ENCODE data around the gene EPS8L2.

The EPS8L2 gene

GRCh38 chr11:746289-747157 lies 40.5 kb downstream of the EPS8L2 start:
- no peaks in the 10 kb centered on the region for H3K36me3 ChIP-seq (ENCODE audit: insufficient read depth, low read length)
- no peak overlapping the region for H3K27ac ChIP-seq
- no peak for TF ChIP-seq FOXP2 (optimal IDR thresholded peaks at IDR 0.05; ENCODE audit: control extremely low read depth, extremely low read length, insufficient read depth)
- TF ChIP-seq POLR2AphosphoS5 (IDR thresholded peaks at IDR 0.05; ENCODE audit: borderline replicate concordance, low read depth, low read length): no peak
- TF ChIP-seq EZH2 (IDR thresholded peaks at IDR 0.05): no peak
- no peak for DNase-seq (ENCODE audit: low read depth, low spot score)
- H3K9ac ChIP-seq (ENCODE audit: insufficient read length): peak overlapping the region; percentile 75
- peak overlapping the region; percentile 95 for H3K4me3 ChIP-seq
- no peaks in the 10 kb centered on the region for H3K9me3 ChIP-seq (ENCODE audit: low read depth, low read length)

DNA sequence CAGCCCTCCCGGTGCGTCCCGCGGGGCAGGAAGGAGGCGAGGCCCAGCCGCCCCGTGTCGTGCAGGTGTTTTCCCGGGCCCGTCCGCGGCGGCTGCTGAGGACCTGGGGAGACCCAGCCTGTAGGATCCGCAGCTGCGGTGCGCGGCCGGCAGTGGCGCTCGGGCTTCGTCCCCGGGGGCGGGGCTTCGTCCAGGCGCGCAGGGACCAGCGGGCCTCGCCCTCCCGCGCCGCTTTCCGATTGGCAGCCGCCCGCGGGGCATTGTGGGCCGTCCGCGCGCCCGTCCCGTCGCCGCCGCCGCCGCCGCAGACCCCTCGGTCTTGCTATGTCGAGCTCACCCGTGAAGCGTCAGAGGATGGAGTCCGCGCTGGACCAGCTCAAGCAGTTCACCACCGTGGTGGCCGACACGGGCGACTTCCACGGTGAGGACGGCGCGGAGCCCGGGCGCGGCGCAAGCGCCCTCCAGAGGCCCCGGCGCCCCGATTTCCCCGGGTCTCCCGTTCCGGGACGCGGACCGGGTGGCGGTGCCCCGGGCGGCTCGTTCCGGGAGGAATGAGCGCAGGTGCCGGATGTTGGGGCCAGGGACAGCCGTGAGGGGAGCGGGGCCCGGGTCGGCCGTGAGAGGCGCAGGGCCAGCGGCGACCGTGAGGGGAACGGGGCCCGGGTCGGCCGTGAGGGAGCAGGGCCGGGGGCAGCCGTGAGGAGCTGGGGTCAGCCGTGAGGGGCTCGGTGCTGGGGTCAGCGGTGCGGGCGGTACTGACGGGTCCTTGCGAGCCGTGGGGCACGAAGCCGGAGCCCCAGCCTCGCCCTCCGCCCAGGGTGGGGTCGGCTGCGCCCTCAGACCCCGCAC lies 41.4 kb downstream of the EPS8L2 start, which contains the start of gene TALDO1:
Gene TALDO1 (plus strand): TSS at position 307 of the 849 bp plus-strand sequence. CDS start 18 bp downstream, at position 325.
- Histone ChIP-seq H3K9ac (ENCODE audit: insufficient read length) (peak within 1 kb of the TSS; percentile 75), H3K9me3 (ENCODE audit: low read depth, low read length) (no peaks in the 10 kb centered on the region), H3K27ac (peak within 1 kb of the TSS; percentile 37; the same call in 1 of the 2 replicates), H3K36me3 (ENCODE audit: insufficient read depth, low read length) (no peaks in the 10 kb centered on the region), H3K4me3 (peak within 1 kb of the TSS; percentile 95)
- no peak for DNase-seq (ENCODE audit: low read depth, low spot score)
- TF ChIP-seq POLR2AphosphoS5 (IDR thresholded peaks at IDR 0.05; ENCODE audit: borderline replicate concordance, low read depth, low read length): peak; percentile 82
- TF ChIP-seq FOXP2 (optimal IDR thresholded peaks at IDR 0.05; ENCODE audit: control extremely low read depth, extremely low read length, insufficient read depth): no peak
- no peak for TF ChIP-seq EZH2 (IDR thresholded peaks at IDR 0.05)

DNA sequence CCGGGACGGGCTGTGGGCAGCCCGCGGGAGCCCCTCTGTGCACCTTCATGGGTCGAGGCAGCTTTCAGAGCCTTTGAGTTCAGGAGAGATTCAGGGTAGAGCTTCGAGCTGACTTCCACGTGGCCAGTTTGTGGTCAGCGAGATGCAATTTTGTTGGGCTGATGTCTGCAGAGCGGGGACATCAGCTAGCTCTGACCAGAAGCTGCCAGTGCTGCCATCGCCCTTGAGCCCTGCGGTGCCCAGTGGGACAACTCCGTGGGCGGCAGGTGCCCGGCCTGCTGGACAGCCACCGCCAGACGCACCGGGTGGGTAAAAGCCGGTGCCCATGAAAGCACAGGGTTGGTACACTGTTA lies 42.0 kb downstream of the EPS8L2 start:
- H3K9me3 ChIP-seq (ENCODE audit: low read depth, low read length): no peaks in the 10 kb centered on the region
- H3K27ac ChIP-seq: peak overlapping the region; percentile 37; the same call in 1 of the 2 replicates
- peak overlapping the region; percentile 74 for H3K9ac ChIP-seq (ENCODE audit: insufficient read length)
- no peak for DNase-seq (ENCODE audit: low read depth, low spot score)
- TF ChIP-seq EZH2 (IDR thresholded peaks at IDR 0.05) (no peak), POLR2AphosphoS5 (IDR thresholded peaks at IDR 0.05; ENCODE audit: borderline replicate concordance, low read depth, low read length) (no peak), FOXP2 (optimal IDR thresholded peaks at IDR 0.05; ENCODE audit: control extremely low read depth, extremely low read length, insufficient read depth) (no peak)
- no peaks in the 10 kb centered on the region for H3K36me3 ChIP-seq (ENCODE audit: insufficient read depth, low read length)
- peak overlapping the region; percentile 95 for H3K4me3 ChIP-seq

GRCh38 chr11:749731-750130 lies 43.7 kb downstream of the EPS8L2 start:
- H3K27ac ChIP-seq: no peak overlapping the region
- H3K9ac ChIP-seq (ENCODE audit: insufficient read length): peak overlapping the region; percentile 37
- TF ChIP-seq FOXP2 (optimal IDR thresholded peaks at IDR 0.05; ENCODE audit: control extremely low read depth, extremely low read length, insufficient read depth) (no peak), EZH2 (IDR thresholded peaks at IDR 0.05) (no peak), POLR2AphosphoS5 (IDR thresholded peaks at IDR 0.05; ENCODE audit: borderline replicate concordance, low read depth, low read length) (no peak)
- no peaks in the 10 kb centered on the region for H3K9me3 ChIP-seq (ENCODE audit: low read depth, low read length)
- H3K4me3 ChIP-seq: no peak overlapping the region
- no peak for DNase-seq (ENCODE audit: low read depth, low spot score)
- no peaks in the 10 kb centered on the region for H3K36me3 ChIP-seq (ENCODE audit: insufficient read depth, low read length)

DNA sequence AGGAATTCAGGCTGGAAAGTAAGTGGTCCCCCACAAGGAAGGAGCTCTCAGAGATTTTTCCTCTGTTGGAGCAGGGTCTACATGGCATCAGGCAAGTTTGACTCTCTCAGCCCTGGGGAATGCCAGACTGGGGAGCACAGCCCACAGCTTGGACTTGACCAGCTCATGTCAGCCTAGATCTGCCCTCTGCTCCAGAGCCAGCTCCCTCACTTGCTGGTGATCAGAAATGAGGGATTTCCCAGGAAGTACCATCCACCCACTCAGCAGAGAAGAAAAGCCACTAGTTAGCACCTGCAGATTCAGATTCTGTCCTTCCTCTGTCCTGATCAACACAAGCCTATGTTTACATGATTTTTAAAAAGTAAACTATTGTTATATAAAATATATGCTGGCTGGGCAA lies 54.2 kb downstream of the EPS8L2 start:
- H3K36me3 ChIP-seq (ENCODE audit: insufficient read depth, low read length): peaks cover 68% of the 10 kb centered on the region
- H3K9me3 ChIP-seq (ENCODE audit: low read depth, low read length): no peaks in the 10 kb centered on the region
- no peak overlapping the region for H3K9ac ChIP-seq (ENCODE audit: insufficient read length)
- TF ChIP-seq POLR2AphosphoS5 (IDR thresholded peaks at IDR 0.05; ENCODE audit: borderline replicate concordance, low read depth, low read length): no peak; the same call in 1 of the 2 replicates
- TF ChIP-seq FOXP2 (optimal IDR thresholded peaks at IDR 0.05; ENCODE audit: control extremely low read depth, extremely low read length, insufficient read depth): no peak
- TF ChIP-seq EZH2 (IDR thresholded peaks at IDR 0.05): no peak
- no peak for DNase-seq (ENCODE audit: low read depth, low spot score)
- no peak overlapping the region for H3K4me3 ChIP-seq
- no peak overlapping the region for H3K27ac ChIP-seq

DNA sequence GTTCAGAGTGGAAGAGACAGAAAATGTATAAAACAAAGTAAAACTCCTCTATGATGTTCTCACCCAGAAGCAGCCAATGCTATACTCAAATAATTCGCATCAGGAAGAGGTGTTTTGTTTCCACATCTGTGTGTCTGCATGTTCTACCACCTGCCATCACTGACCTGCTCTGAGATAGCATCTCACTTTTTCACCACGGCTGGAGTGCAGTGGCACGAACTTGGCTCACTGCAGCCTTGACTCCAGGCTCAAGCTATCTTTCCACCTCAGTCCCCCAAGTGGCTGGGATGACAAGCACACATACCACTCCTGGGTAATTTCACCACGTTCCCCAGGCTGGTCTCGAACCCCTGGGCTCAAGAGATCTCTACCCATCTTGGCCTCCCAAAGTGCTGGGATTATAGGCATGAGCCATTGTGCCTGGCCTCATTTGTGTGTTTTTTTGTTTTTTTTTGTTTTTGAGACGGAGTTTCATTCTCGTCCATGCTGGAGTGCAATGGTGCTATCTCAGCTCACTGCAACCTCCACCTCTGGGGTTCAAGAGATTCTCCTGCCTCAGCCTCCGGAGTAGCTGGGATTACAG lies 55.6 kb downstream of the EPS8L2 start:
- no peak for DNase-seq (ENCODE audit: low read depth, low spot score)
- peaks cover 67% of the 10 kb centered on the region for H3K36me3 ChIP-seq (ENCODE audit: insufficient read depth, low read length)
- no peak overlapping the region for H3K27ac ChIP-seq
- TF ChIP-seq EZH2 (IDR thresholded peaks at IDR 0.05): no peak
- TF ChIP-seq FOXP2 (optimal IDR thresholded peaks at IDR 0.05; ENCODE audit: control extremely low read depth, extremely low read length, insufficient read depth): no peak
- no peak for TF ChIP-seq POLR2AphosphoS5 (IDR thresholded peaks at IDR 0.05; ENCODE audit: borderline replicate concordance, low read depth, low read length)
- no peaks in the 10 kb centered on the region for H3K9me3 ChIP-seq (ENCODE audit: low read depth, low read length)
- H3K4me3 ChIP-seq: no peak overlapping the region
- no peak overlapping the region for H3K9ac ChIP-seq (ENCODE audit: insufficient read length)

- peak; percentile 46; the same call in 1 of the 2 replicates for TF ChIP-seq POLR2AphosphoS5 (IDR thresholded peaks at IDR 0.05; ENCODE audit: borderline replicate concordance, low read depth, low read length)
- no peak for TF ChIP-seq FOXP2 (optimal IDR thresholded peaks at IDR 0.05; ENCODE audit: control extremely low read depth, extremely low read length, insufficient read depth)
- Histone ChIP-seq H3K9me3 (ENCODE audit: low read depth, low read length) (no peaks in the 10 kb centered on the region), H3K27ac (peak overlapping the region; percentile 62; the same call in 1 of the 2 replicates), H3K36me3 (ENCODE audit: insufficient read depth, low read length) (peaks cover 62% of the 10 kb centered on the region), H3K4me3 (no peak overlapping the region), H3K9ac (ENCODE audit: insufficient read length) (no peak overlapping the region)
- DNase-seq (ENCODE audit: low read depth, low spot score): no peak
These were observed 56.5 kb downstream of the EPS8L2 start for GRCh38 chr11:762421-763072.
